Activated T-helper 9 cell treated with anti-CD3 and anti-CD28 coated beads, Interleukin-2, amount 50 U/mL, for 16 hours (primary cell): ENCODE measurements around the gene RMP24.
"Not testable (repeated sequence)": the region's sequence is repeated elsewhere in the genome, so short reads cannot be mapped to it uniquely, and the experiment has no call there.

Experiments
- DNase-seq: peaks from one replicate; pipeline ENCODE4 v3.0.0-alpha.2; 2020; ENCODE audit warnings: low read depth

Gene RMP24

DNA sequence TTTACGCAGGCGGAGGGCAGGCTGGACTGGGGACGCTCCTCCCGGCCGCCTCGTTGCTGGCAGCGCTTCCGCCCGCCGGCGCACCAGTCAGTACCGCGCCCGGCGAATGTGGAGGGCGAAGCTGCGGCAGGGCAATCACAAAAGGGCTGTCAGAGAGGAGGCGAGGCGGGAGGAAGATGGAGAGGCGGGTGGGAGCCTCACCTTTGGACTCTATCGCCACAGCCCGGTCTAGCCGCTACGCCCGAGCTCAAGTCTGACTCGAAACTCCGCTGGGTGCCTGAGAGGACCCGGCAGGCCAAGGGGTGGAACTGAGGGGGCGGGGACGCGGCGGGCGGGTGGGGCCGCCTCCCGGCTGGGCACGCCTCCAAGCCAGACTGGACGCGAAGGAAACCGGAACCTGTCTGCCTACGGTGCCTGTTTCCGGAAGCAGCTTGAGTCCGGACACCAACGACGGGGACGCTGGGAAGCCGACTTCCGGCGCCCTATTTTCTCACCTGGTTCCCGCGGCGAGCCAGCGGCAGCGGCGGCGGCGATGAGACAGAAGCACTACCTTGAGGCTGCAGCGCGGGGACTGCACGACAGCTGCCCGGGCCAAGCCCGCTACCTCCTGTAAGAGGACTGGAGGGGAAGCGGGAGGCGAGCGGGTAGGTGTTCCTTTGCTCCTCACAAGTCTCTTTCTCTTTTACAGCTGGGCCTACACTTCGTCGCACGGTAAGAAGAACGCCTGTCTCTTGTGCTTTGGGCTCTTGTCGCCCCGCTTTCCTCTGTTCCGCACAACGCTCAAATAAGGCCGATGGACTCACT lies at the start of gene RMP24:
Gene RMP24, plus strand, starts transcription at position 483 of the 804 bp plus-strand sequence.
- DNase-seq = peak; percentile 89

DNA sequence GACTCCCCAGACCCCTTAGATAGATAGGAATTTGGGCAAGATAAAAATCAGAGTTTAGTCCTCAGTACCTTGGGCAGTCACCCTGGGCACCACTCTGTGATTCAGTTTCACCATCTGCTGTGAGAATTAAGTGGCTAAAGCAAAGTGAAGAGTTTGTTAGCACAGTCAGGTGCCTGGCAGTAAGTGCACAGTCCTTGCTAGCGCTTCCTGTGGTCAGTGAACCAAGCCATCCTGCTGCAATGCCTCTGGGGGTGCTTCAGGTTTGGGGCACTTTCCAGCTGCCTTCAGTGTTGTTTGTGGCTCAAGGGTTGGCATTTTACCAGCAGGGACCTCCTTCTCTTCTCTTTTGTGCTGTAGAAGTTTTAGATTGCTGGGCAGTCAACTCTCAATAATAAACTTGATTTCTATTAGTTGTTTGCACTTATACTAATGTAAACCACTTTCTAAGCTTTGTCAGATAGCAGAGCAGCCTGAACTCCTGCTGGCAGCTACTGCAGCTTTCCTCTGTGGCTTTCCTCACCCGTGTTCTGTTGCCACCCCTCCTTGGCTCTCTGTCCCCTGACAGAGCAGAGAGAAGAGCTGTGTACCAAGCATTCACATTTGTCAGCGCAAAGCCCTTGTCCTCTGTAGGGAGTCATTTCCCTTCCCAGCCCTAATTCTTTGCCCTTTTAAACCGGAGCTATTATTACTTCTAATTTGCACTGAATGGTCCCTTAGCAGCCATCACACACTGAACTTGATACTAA lies 48.4 kb upstream of the RMP24 start:
- no peak for DNase-seq

DNA sequence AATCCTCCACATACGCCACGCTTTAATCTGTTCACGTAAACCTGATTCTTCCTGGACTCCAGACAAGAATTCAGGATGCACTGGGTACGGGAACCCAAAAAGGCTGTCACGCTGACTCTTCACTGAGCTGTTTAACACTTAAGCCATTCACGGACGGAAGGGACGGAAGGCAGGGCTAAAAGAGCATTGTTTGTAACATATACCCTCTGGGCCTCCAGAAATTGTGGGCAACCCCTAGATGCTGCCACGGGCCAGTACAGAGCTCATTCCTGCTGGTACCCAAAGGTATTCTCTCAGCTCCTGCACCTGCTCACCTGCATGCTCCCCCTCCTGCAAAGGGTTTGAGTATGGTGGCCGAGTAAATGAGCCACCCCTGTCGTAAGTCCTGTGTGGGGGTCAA lies 45.6 kb upstream of the RMP24 start:
- DNase-seq = no peak

DNA sequence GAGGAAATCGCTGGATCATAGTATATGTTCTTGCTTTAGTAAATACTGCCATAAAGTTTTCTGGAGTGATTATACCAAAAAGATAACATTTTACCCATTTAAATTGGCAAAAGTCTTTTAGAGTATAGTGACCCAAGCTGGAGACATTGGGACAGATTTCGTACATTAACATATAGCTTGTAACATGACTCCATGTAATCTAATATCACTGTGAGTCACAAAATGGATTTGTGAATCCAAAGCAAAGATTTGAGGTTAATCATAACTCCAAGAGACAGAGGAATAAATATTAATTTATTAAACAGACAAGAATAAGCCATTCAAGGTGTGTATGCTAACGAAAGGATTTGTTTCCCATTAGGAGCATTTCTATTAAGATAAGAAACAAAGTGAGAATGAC lies 45.0 kb upstream of the RMP24 start:
- DNase-seq = no peak

DNA sequence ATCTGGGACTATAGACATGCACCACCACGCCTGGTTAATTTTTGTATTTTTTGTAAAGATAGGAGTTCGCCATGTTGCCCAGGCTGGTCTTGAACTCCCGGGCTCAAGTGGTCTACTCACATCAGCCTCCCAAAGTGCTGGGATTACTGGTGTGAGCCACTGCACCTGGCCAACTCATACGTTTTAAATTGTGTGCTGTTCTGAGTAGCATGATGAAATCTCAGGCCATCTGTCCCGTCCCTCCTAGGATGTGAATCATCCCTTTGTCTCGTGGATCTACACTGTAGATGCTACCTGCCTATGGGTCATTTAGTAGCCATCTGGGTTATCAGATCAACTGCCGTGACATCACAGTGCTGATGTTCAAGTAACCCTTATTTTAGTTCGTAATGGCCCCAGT lies 38.5 kb upstream of the RMP24 start:
- DNase-seq = no peak

DNA sequence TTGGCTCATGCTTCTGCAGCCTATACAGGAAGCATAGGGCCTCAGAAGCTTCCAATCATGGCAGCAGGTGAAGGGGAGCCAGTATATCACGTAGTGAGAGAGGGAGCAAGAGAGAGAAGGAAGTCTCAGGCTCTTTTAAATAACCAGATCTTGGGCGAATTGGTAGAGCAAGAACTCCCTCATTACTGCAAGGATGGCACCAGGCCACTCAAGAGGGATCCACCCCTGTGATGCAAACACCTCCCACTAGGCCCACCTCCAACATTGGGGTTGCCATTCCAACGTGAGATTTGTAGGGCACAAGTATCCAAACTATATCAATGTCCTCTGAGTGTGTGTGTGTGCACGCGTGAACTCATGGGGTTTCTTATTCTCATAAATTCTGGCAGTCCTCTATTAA lies 37.6 kb upstream of the RMP24 start:
- no peak for DNase-seq

DNA sequence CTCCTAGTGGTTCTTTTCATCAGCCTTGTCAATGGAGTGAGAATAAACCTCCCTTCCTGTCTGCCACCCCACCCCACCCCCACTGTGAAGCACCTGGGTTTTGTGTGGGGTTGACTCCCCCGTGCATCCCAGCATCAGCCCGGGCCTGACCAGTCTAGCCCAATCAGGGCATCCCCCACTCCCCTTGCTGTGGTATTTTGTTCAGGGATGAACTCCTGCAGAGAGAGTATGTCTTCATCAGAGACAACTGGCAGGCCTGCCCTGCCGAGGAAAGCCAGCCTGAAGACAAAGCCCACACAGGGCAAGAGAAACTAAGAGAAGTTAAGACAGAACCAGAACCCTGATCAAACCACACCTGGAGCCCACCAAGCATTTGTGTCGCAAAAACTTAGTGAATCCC lies 36.7 kb upstream of the RMP24 start:
- DNase-seq = no peak

DNA sequence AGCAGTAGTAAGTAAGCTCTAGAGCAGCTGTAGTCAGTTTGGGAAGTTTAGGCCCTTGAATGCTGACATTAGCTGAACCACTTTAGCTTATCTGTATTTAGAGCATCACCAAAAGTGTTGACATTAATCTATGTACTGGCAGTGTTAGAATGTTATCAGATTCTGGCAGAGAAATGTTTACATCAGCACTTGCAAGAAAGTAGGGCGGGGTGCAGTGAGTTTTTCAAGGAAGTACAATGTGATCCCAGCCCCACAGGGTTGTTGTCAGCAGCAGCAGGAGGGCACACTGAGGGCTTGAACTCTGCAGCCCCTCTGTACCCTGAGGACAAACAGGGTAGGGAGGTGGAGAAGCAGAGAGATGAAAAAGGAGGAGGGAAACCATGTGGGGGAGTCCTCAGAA lies 35.5 kb upstream of the RMP24 start:
- no peak for DNase-seq

DNA sequence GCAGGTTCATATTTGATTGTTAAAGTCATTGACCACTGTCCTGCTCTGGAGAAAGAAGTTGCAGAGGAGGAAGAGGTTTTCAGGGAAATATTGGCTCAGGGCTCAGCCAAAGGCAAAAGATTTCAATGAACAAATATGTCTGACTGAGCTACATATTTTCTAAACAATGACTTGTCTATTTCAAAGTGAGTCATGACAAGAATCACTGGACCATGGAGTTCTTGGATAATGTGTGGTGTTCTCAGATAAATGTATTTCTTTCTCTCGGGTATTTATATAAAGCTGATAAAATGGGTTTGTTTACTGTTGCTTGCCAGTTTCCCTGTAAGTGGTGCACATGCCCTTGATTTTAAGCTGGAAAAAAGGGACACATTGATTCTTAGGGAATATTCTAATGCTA lies 34.3 kb upstream of the RMP24 start:
- DNase-seq = no peak

DNA sequence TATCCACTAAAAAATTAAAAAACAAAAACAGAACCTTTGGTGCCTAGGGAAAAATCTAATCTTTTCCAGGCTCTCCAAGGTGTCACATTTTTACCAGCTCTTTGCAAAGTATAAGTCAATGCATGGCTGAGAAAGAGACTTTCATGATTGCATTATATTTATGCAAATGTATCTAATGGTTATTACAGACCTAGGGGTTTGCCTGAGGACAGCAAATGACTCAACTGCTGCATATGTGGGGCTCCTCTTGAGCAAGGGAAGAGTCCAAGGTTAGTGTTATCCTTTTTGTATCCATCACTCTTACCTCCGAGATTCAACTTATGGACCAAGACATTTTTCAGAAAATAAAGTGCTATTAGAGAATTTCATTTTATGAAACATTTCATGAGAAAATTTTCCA lies 33.9 kb upstream of the RMP24 start:
- no peak for DNase-seq

DNA sequence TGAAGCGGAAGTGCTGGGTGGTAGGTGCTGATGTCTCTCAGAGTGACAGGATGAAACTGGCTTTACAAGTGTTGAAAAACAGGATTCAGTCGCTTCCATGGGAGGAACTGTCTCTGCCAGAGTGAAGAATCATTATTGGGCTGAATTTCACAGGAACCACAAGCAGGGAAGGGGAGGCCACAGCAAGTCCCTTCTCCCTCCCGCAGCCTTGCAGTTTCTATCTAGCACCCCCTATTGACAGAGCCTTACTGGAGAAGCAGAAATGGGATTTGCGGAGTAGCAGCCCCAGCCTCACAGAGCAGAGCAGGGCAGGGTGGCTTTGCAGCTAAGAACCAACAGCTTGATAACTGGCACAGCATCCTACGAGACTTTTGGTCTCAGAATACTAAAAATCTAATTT lies 33.3 kb upstream of the RMP24 start:
- no peak for DNase-seq

DNA sequence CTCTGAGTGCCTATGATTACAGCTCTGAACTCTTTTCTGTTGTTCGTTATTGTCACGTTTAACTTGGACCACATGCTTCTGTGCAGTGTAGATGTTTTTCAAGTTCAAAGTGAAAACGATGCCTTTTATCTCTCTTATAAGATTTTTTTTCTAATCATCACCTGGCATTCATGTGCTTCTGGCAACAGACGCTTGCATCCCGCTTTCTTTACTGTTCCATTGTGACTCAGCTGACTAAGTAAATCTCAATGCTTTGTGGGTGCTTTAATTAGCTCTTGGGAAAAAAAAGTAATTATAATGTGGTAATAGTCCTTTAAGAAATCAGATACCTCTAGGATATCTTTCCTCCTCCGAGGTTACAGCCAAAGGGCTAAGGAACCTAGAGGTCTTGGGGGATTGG lies 31.2 kb upstream of the RMP24 start:
- no peak for DNase-seq

DNA sequence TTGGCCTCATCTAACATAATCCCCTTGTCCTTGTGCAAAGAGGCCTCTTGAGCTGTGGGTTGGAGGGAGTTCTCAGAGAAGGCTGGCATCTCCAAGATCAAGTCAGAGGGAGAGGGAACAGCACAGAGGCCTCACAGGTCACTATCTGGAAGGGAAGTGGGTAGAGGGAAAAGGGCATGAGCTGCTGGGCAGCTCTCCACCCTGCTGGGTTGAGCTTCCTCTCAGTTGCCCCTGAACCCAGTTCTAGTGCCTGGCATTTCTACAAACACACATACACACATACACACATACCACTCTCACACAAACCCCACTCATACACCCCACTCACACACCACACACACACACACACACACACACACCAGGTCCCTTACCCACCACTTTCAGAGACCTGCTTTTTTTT lies 30.3 kb upstream of the RMP24 start:
- DNase-seq = no peak

DNA sequence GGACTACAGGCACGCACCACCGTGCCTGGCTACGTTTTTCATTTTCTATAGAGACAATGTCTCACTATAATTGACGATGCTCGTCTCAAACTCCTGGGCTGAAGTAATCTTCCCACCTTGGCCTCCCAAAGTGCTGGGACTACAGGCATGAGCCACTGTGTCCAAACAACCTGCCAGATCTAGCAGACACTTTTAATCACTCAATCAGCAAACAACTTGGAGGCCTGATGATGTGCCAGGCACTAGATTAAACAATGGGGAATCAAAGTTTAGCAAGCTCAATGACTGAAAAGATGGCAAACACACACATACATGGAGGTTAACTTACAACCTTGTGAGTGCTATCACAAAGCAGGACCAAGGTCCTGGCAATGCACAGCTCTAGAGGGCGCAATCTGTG lies 29.8 kb upstream of the RMP24 start:
- no peak for DNase-seq

DNA sequence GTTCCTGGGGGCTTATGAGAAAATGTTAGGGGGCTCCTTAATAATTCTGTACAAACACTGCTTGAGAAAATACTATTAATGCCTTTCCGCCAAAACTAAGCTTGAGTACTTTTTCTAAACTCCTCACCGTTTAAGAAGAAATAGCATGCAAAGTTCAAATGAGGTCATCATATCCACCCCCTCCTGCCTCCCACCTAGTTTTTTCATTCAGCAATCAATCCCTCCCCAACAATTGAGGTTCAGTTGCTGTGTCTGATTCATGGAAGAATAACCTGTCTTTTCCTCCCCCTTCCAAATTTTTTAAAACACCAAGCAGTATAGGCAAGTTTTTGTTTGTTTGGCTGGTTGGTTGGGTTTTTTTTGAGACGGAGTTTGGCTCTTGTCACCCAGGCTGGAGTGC lies 24.4 kb upstream of the RMP24 start:
- no peak for DNase-seq

DNA sequence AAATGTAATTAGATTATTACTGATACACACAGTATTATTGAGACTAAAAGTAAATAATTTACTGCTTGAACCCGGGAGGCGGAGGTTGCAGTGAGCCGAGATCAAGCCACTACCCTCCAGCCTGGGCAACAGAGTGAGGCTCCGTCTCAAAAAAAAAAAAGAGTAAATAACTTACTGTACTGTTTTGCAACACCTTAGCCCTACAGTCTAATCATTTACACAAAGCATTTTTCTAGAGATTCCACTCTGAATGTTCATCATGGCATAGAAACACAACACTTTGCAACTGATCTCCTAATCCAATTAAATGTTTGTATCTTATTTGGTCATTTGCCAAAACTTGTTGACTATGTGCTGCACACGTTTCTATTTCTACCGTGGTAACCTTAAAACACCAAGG lies 23.4 kb upstream of the RMP24 start:
- no peak for DNase-seq

DNA sequence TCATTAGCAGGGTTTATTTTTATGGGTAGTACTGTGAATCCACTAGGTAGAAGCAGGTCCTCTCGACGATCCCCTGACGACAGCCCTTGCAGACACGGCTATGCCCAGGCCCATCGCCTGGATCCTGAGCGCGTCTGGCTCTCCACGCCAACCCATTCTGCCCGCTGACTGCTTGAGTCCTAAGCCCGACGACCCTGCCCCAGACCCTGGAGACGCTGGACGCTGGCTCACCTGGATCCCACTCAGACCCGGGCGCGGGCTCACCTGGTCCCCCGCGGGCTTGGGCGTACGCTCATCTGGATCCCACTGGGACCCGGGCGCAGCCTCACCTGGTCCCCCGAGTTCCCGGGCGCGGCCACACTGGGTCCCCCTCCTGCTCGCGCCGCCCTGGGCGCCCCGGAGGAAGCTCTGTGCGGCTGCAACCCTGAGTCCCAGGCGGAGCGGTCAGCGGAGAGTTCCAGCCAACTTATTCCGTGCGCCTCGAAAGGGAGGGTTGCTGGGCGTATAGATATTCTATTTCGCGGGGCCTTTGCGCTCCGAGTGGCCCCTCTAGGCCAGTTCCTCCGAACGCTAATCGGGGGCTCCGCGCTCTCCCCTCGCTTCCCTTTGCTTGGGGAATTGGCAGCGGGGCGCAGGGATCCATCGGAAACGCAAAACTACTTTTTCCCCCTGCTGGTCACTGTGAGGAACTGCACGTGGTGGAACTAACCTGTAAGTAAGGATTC lies 22.4 kb upstream of the RMP24 start:
- no peak for DNase-seq

DNA sequence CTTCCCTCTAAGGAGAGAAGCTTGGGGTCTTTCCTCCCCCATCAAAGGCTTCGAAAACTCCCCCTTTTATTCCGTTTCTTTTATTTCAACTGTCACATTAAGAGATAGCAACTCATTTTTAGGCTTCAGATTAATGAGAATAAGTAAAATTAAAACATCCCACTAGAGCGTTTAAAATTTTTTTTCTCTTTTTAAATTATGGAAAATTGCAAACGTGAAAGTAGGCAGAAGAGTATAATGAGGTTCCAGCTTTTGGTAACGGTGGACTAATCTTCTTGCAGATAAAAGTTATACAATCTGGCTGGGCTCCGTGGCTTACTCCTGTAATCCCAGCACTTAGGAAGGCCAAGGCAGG lies 21.9 kb upstream of the RMP24 start:
- DNase-seq = no peak

DNA sequence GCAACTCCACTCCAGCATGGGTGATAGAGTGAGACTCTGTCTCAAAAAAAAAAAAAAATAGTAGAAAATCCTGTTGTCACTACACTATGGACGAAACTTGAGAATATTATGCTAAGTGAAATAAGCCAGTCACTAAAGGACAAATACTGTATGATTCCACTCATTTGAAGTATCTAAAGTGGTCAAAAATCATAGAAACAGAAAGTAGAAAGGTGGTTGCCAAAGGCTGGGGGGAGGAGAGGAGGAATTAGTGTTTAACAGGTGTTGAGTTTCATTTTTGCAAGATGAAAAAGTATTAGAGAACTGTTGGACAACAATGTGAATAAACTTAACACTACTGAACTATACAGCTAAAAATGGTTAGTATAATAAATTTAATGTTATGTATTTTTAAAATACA lies 18.8 kb upstream of the RMP24 start:
- no peak for DNase-seq

DNA sequence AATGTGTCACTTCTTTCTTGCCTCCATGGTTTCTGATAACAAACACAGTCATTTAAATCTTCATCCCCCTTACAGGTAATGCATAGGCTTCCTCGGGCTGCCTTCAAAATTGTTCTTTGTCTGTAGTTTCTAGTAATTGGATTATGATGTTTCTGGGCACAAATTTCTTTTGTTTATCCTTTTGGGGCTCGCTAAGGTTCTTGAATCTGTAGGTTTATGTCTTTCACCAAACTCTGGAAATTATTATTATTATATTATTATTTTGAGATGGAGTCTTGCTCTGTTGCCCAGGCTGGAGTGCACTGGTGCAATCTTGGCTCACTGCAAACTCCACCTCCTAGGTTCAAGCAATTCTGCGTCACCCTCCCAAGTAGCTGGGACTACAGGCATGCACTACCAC lies 16.3 kb upstream of the RMP24 start:
- no peak for DNase-seq

DNA sequence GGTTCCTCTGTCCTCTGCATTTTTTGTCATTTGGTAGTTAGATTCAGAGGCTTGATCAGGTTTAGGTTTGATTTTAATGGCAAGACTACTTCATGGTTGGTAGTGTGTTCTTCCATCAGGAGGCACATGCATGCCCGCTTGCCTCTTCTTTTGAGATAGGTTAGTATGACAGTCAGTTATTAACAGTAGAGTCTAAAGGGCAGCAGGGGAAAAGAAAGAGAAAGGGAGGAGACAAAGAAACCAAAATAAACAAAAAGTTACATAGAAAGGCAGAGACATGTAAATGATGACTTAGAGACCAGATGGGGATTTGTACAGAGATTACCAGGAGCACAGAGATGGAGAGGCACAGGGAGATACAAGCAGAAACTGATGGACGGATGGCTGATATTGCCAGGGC lies 10.2 kb upstream of the RMP24 start:
- no peak for DNase-seq

DNA sequence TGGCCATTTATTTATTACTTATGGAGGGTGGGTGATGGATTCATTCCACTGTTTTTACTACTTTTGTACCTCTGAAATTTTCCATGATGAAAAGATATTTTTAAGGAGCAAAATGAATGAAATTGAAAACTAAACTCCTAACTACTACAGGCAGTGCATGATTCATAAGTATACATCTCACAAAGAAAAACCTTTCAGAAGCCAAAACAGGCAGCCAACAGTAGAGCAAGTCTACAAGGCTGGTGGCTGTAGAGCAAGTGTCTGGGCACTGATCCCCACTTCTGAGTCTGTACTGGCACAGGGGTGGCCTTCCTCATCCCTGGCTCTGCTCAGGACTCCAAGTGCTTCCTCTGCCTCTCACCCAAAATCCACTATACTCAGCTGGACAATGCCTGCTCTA lies 8.2 kb upstream of the RMP24 start:
- DNase-seq = no peak

DNA sequence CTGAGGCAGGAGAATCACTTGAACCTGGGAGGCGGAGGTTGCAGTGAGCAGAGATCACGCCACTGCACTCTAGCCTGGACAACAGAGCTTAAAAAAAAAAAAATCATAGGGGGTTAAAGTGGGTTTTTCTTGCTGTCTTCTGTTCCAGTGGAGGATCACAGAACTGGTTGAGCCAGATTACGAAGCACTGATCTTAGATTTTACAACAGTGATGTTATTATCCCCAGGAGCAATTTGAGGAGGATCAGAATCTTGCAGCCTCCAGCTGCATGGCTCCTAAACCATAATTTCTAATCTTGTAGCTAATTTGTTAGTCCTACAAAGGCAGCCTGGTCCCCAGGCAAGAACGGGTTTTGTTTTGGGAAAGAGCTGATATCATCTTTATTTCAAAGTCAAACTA lies 4.6 kb upstream of the RMP24 start:
- not testable (repeated sequence) for DNase-seq
